Measurements from ENCODE around the gene RASSF4. TPM values are rescaled to one million over a fixed set of nuclear protein-coding genes. Genes with fewer than 3 reads are reported as not detected.
A peak's percentile ranks its signal among the peaks of the same experiment; 100 is the strongest.

Gene RASSF4
- total RNA-seq, 1 donor from 2014 or later = 40.0 TPM

DNA sequence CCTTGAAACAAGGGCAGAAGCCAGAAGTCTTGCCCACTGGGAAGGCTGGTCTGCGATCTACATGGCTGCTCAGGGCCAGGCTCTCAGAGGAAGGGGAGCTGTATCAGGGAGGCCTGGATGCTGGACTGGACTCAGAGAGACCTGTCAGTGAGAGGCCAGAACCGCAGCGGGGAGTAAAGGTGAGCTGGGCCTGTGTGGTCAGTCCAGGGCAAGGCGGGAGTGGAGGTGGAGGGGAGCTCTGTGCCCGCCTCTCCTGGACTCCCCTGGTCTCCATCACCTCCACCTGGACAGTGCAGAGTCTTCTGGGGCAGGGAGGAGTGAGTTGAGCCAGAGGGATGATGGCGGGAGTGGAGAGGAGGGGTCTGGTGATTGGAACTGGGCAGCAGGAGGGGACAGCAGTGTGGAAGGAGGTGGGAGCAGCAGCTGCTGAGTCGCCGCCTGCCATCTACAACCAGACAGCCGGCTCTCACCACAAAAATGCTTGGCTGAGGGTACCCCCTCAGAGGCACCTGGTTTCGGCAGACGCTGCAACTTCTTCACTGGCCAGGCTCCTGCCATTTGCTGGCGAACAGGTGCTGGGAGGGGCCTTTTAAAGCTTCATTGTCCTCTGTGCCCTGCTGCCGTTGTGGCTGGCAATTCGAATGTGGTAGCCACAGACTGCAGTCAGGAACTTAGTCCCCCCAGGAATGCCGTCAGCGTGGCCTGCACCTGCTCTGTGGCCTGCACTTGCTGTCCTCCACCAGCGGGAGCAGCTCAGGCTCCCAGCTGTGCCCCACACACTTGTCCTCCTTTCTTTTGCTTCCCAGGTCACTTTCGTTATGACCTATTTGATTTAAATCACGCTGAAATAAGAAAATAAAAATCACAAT is 3.5 kb downstream of the RASSF4 start:
- intact Hi-C loops (cut with DNase I) = no loop called here
- H3K27me3 ChIP-seq = no peaks in the 10 kb centered on the region
- no peaks in the 10 kb centered on the region for H3K36me3 ChIP-seq
- peak overlapping the region in 1 of 2 donors; percentile 31 for H3K4me3 ChIP-seq
- H3K4me1 ChIP-seq = peaks cover 25 to 61% of the 10 kb centered on the region in 2 donors
- H3K9me3 ChIP-seq = no peaks in the 10 kb centered on the region
- TF ChIP-seq, protein P1, sequence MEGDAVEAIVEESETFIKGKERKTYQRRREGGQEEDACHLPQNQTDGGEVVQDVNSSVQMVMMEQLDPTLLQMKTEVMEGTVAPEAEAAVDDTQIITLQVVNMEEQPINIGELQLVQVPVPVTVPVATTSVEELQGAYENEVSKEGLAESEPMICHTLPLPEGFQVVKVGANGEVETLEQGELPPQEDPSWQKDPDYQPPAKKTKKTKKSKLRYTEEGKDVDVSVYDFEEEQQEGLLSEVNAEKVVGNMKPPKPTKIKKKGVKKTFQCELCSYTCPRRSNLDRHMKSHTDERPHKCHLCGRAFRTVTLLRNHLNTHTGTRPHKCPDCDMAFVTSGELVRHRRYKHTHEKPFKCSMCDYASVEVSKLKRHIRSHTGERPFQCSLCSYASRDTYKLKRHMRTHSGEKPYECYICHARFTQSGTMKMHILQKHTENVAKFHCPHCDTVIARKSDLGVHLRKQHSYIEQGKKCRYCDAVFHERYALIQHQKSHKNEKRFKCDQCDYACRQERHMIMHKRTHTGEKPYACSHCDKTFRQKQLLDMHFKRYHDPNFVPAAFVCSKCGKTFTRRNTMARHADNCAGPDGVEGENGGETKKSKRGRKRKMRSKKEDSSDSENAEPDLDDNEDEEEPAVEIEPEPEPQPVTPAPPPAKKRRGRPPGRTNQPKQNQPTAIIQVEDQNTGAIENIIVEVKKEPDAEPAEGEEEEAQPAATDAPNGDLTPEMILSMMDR (IDR thresholded peaks at IDR 0.05) = peak in 2 of 3 experiments; percentile 17 to 22
- DNase-seq (ENCODE audit: low spot score in 2 of 2) = no peak
- peak overlapping the region; percentile 30 to 82 for H3K27ac ChIP-seq

DNA sequence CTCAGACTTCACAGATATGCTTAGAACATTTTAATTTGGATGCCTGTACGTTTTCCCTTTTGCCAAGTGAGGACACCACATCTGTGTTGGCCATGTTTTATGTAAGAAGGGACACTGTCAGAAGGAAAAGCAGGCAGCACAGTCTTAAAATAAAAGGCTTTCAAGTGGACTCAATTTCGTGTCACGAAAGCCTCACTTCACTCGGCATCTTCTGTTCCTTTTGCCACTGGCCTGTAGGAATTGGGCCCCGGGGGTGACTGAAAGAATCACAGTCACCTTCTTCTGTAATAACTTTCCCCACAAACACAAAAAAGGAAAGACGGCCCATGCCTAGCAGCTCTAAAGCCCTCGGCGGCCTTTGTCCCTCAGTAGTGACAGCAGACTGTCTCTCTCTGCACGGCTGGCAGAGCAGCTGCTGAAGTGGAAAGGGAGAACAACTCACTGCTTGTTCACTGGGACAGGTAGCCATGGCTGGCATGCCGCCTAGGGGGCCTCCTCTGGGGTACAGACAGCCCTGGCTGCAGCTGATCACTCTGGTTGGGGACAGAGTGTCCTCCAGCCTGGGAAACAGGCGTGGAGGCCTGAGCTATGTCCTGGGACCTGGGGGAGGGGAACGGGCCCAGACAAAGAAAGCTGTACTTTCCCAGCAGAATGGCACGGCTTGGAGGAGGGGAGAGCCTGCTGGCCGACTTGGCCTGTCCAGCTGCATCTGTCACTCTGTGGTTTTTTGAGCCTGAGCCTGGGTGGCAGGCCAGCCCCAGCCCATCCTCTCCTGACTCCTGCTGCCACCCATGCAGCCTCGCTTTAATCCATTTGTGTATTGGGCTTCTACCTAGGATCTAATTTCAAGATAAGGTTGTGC is 4.4 kb downstream of the RASSF4 start:
- DNase-seq (ENCODE audit: low spot score in 2 of 2) = peak; percentile 64 to 70
- H3K36me3 ChIP-seq = no peaks in the 10 kb centered on the region
- no peaks in the 10 kb centered on the region for H3K27me3 ChIP-seq
- H3K27ac ChIP-seq = peak overlapping the region; percentile 30 to 82
- no peaks in the 10 kb centered on the region for H3K9me3 ChIP-seq
- peaks cover 29 to 61% of the 10 kb centered on the region in 2 donors for H3K4me1 ChIP-seq
- peak overlapping the region in 1 of 2 donors; percentile 31 for H3K4me3 ChIP-seq
- intact Hi-C loops (cut with DNase I) = no loop called here
- TF ChIP-seq, protein P1 (IDR thresholded peaks at IDR 0.05) = no peak

DNA sequence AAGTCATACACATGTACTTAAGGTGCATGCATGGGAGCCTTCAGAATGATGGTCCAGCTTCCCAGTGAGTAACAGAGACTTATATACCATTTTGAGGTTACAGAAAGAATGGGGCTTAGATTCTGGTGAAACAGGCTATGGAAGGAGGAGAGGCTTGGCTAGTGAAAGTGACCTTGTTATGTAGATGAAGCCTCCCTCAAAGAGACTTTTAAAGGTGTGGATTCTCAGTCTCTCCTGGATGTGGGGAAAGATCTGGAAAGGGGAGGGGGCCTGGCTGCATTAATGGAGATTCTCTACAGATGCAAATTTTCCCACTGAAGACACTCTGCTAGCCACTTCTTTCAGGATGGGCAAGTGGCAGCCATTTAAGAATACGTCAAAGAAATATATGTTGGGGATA is 5.5 kb downstream of the RASSF4 start:
- H3K27me3 ChIP-seq = no peaks in the 10 kb centered on the region
- intact Hi-C loops (cut with DNase I) = no loop called here
- peak overlapping the region; percentile 39 to 82 for H3K27ac ChIP-seq
- TF ChIP-seq, protein P1 (IDR thresholded peaks at IDR 0.05) = no peak
- peaks cover 0 to 9% of the 10 kb centered on the region in 2 donors for H3K36me3 ChIP-seq
- H3K4me1 ChIP-seq = peaks cover 29 to 60% of the 10 kb centered on the region in 2 donors
- H3K9me3 ChIP-seq = no peaks in the 10 kb centered on the region
- no peak overlapping the region for H3K4me3 ChIP-seq
- DNase-seq (ENCODE audit: low spot score in 2 of 2) = no peak

DNA sequence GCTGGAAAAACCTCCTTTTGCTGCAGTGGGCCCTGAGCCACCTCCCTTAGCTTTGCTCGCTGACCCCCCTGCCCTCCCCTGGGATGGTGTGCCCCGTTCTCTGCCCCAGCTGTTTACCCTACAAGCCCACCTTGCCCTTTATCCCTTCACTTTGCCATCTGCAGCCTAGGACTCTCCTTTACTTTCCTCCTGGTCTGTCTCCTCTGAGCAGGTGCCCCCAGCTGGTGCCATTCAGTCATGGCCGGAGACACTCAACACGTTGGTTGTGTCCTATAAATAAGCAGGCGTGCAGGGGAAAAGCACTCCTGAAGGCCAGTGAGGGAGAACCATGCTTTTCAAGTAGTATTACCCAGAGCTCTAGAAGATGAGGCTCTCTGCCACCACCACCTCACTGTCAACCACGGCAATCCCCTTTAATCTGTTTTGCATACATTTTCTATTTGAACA is 6.1 kb downstream of the RASSF4 start:
- no peak overlapping the region for H3K4me3 ChIP-seq
- peak overlapping the region in 1 of 2 donors; percentile 82 for H3K27ac ChIP-seq
- H3K27me3 ChIP-seq = no peaks in the 10 kb centered on the region
- TF ChIP-seq, protein P1 (IDR thresholded peaks at IDR 0.05) = no peak
- no peak for DNase-seq (ENCODE audit: low spot score in 2 of 2)
- H3K36me3 ChIP-seq = peaks cover 0 to 13% of the 10 kb centered on the region in 2 donors
- peaks cover 29 to 54% of the 10 kb centered on the region in 2 donors for H3K4me1 ChIP-seq
- intact Hi-C loops (cut with DNase I) = no loop called here
- no peaks in the 10 kb centered on the region for H3K9me3 ChIP-seq

DNA sequence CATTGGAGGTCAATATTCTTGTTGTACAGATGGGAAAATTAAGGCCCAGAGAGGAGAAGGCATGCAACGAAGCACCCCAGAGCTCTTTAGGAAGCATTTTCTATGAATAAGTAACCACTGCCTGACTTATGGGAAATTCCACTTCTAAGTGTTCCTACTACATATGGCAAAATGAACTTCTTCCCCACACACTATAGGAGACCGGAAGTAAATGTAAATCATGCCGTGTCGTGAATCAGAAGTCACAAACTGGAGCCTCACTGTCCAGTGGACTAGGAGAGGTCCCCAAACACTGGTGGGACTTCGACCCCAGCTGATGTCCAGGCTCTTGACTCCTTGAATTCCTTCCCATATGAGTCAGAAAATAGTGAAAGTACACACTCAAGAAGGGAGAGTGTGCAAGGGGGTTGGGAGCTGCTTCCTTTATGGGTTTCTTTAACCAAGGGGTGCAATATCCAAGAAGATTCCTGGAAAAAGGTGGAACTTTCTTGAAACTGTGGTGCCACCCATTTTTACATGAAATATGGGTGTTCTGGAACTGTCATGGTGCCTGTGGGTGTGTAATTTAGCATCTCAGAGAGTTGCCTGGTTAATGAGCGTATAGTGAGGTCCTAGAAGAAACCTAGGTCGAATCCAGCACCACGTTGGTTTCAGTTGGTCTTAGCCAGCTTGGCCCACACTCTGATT is 6.7 kb downstream of the RASSF4 start:
- no peak overlapping the region for H3K4me3 ChIP-seq
- peak in 1 of 2 donors; percentile 54 for DNase-seq (ENCODE audit: low spot score in 2 of 2)
- peak overlapping the region; percentile 38 to 82 for H3K27ac ChIP-seq
- intact Hi-C loops (cut with DNase I) = no loop called here
- H3K9me3 ChIP-seq = no peaks in the 10 kb centered on the region
- H3K4me1 ChIP-seq = peaks cover 29 to 51% of the 10 kb centered on the region in 2 donors
- TF ChIP-seq, protein P1 (IDR thresholded peaks at IDR 0.05) = no peak
- H3K36me3 ChIP-seq = peaks cover 4 to 18% of the 10 kb centered on the region in 2 donors
- H3K27me3 ChIP-seq = no peaks in the 10 kb centered on the region
